Mucosa of stomach (tissue), 1 donor: ENCODE measurements around the gene ATP5PF.

Source experiments
- H3K27me3 ChIP-seq: one replicate; pipeline ENCODE4 v1.7.0; 2013; ENCODE audit warnings: mild to moderate bottlenecking, low read length; ENCODE audit not compliant: control insufficient read depth, insufficient read depth
- H3K36me3 ChIP-seq: one replicate; pipeline ENCODE4 v1.7.0; 2013; ENCODE audit warnings: low read length; ENCODE audit not compliant: control insufficient read depth, insufficient read depth
- H3K4me1 ChIP-seq: one replicate; pipeline ENCODE4 v1.7.0; 2013; ENCODE audit warnings: mild to moderate bottlenecking, low read length; ENCODE audit not compliant: control insufficient read depth, insufficient read depth
- H3K4me3 ChIP-seq: one replicate; pipeline ENCODE4 v1.7.0; 2013; ENCODE audit warnings: low read length
- H3K9ac ChIP-seq: one replicate; pipeline ENCODE4 v1.7.0; 2013; ENCODE audit warnings: mild to moderate bottlenecking, low read length, moderate library complexity
- H3K9me3 ChIP-seq: one replicate; pipeline ENCODE4 v1.7.0; 2013; ENCODE audit warnings: mild to moderate bottlenecking, low read length, moderate library complexity; ENCODE audit not compliant: control insufficient read depth
- donor health status: Pancreatic carcinoma.

ATP5PF gene

GRCh38 chr21:25676451-25676850, 58.3 kb downstream of the ATP5PF start:
- Histone ChIP-seq H3K36me3 (no peaks in the 10 kb centered on the region), H3K27me3 (no peaks in the 10 kb centered on the region), H3K4me1 (no peaks in the 10 kb centered on the region), H3K9me3 (no peaks in the 10 kb centered on the region), H3K9ac (no peak overlapping the region), H3K4me3 (no peak overlapping the region)
